Fibroblast of mammary gland (primary cell): Measurements from ENCODE around the gene SGTA.
A peak's percentile ranks its signal among the peaks of the same experiment; 100 is the strongest.

Experiments used
- DNase-seq: peaks from one replicate; pipeline ENCODE4 v3.0.0-alpha.2; 2010; ENCODE audit warnings: low read depth
- H3K4me3 ChIP-seq: 2 replicates; pipeline ENCODE4 v1.5.1; 2011; ENCODE audit warnings: low read depth, mild to moderate bottlenecking, low read length, moderate library complexity; ENCODE audit not compliant: control insufficient read depth
- TF ChIP-seq, protein P1 (sequence below): conservative IDR thresholded peaks from 2 replicates; pipeline ENCODE4 v1.5.1; 2011; ENCODE audit warnings: low read depth, low read length, inconsistent platforms; ENCODE audit not compliant: control insufficient read depth, insufficient read depth

Gene SGTA, protein sequence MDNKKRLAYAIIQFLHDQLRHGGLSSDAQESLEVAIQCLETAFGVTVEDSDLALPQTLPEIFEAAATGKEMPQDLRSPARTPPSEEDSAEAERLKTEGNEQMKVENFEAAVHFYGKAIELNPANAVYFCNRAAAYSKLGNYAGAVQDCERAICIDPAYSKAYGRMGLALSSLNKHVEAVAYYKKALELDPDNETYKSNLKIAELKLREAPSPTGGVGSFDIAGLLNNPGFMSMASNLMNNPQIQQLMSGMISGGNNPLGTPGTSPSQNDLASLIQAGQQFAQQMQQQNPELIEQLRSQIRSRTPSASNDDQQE

GRCh38 chr19:2782936-2783780 is at the start of gene SGTA:
SGTA (minus strand) TSS chr19:2783273; CDS start chr19:2769068, 14,205 bp downstream.
- H3K4me3 ChIP-seq: peak within 1 kb of the TSS; percentile 96
- TF ChIP-seq, protein P1, sequence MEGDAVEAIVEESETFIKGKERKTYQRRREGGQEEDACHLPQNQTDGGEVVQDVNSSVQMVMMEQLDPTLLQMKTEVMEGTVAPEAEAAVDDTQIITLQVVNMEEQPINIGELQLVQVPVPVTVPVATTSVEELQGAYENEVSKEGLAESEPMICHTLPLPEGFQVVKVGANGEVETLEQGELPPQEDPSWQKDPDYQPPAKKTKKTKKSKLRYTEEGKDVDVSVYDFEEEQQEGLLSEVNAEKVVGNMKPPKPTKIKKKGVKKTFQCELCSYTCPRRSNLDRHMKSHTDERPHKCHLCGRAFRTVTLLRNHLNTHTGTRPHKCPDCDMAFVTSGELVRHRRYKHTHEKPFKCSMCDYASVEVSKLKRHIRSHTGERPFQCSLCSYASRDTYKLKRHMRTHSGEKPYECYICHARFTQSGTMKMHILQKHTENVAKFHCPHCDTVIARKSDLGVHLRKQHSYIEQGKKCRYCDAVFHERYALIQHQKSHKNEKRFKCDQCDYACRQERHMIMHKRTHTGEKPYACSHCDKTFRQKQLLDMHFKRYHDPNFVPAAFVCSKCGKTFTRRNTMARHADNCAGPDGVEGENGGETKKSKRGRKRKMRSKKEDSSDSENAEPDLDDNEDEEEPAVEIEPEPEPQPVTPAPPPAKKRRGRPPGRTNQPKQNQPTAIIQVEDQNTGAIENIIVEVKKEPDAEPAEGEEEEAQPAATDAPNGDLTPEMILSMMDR: peak; percentile 35

DNA sequence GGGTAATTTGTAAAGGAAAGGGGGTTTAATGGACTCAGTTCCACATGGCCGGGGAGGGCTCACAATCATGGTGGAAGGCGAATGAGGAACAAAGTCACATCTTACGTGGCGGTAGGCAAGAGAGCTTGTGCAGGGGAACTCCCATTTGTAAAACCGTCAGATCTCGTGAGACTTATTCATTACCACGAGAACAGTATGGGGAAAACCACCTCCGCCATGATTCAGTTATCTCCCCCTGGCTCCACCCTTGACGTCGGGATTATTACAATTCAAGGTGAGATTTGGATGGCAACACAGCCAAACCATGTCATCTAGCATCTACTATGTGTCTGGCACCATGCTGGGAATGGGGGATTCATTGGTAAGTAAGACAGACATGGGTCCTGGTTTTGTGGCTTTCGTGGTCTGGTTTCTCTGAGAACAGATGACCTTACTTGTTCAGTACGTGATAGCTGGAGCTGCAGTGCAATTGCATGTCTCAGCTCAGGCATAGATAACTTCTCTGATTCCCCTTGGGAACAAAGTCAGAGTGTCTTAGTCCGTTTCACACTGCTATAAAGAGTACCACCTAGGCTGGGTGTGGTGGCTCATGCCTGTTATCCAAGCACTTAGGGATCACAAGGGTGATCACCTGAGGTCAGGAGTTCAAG is 44.9 kb upstream of the SGTA start:
- TF ChIP-seq, protein P1: no peak
- DNase-seq: no peak
- H3K4me3 ChIP-seq: no peak overlapping the region

More at GRCh38 chr19:2782936-2783780, at the start of gene SGTA:
- DNase-seq: peak; percentile 99

- no peak overlapping the region for H3K4me3 ChIP-seq
- TF ChIP-seq, protein P1: no peak
- DNase-seq: no peak
Measured at GRCh38 chr19:2827022-2827421, 43.9 kb upstream of the SGTA start.

- DNase-seq: no peak
- TF ChIP-seq, protein P1: no peak
- no peak overlapping the region for H3K4me3 ChIP-seq
Measured at GRCh38 chr19:2824129-2824528, 41.1 kb upstream of the SGTA start.

- no peak for DNase-seq
- H3K4me3 ChIP-seq: no peak overlapping the region
- TF ChIP-seq, protein P1: no peak
Measured at GRCh38 chr19:2823646-2824045, 40.6 kb upstream of the SGTA start.

DNA sequence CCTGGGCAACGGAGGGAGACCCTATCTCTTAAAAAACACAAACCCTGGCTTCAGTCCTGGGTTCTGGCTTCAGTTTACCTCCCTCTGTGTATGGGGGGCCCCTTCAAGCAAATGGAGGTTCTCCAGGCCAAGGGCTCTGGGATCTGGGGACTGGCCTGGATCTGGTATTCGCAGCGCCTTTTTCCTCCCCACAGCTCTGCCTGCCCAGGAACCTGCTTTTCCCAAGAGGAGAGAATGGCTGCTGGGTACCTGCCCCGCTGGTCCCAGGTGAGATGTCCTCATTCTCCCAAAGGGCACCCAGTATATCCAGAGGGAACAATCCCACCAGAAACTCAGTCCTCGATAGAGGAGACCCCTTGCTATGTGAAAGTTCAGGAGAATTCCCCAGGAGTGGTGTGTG is 39.8 kb upstream of the SGTA start:
- H3K4me3 ChIP-seq: no peak overlapping the region
- TF ChIP-seq, protein P1: no peak
- no peak for DNase-seq
